SK-N-SH (cell line): ENCODE measurements around the gene MFNG.

Source experiments
- EZH2phosphoT487 ChIP-seq: fragments of 200-600 bp; sonication (generic); IDR thresholded peaks from 2 replicates; pipeline ENCODE4 v1.6.1; 2017; ENCODE audit warnings: low read depth, mixed run types, mild to moderate bottlenecking, antibody characterized with exemption, moderate library complexity, borderline replicate concordance
- FOSL2 ChIP-seq: IDR thresholded peaks from 2 replicates; pipeline ENCODE4 v1.4.0; 2012; ENCODE audit warnings: low read depth, mild to moderate bottlenecking, moderate library complexity, borderline replicate concordance
- SIN3A ChIP-seq: IDR thresholded peaks from 2 replicates; pipeline ENCODE4 v1.6.1; 2012; ENCODE audit warnings: low read depth, mild to moderate bottlenecking, low read length, moderate library complexity, borderline replicate concordance
- TEAD4 ChIP-seq: IDR thresholded peaks from 2 replicates; pipeline ENCODE4 v1.4.0; 2012; ENCODE audit warnings: mild to moderate bottlenecking, borderline replicate concordance; ENCODE audit not compliant: insufficient read depth
- TF ChIP-seq, protein P1 (sequence below): fragments of 200-600 bp; sonication (generic); IDR thresholded peaks from 2 replicates; pipeline ENCODE4 v1.6.1; 2017; ENCODE audit warnings: antibody characterized with exemption, mild to moderate bottlenecking, moderate library complexity
- TF ChIP-seq, protein P2 (sequence below): IDR thresholded peaks from 2 replicates; pipeline ENCODE4 v1.4.0; 2012; ENCODE audit warnings: low read depth, borderline replicate concordance
- TF ChIP-seq, protein P3 (sequence below): IDR thresholded peaks from 2 replicates; pipeline ENCODE4 v1.4.0; 2012; ENCODE audit warnings: low read depth

DNA sequence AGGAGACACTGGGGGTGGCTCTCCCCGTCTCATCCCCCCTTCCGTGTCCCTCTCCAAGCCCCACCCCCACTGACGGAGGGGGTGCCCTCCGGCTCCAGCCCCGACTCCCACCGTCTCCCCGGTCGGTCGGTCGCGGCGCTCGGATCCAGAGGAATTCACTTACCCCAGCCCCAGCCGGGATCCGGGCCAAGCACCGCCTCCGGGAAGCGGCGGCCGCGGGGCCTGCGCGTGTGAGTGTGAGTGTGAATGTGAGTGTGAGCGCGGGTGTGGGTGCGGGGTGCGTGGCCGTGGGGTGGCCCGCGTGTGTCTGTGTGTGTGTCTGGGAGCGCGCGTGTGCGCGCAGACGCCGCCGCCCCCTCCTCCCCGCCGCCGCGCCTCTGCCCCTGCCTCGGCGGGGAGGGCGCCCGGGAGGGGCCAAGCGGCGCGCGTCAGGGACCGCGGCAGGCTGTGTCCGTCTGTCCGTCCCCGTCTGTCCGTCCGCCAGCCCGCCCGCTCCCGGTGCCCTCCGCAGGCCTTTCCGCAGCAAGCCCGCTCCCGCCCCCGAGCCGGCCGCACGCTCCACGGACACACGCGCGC, 59.0 kb downstream of the MFNG start, which contains the start of gene ELFN2:
- TF ChIP-seq, protein P1, sequence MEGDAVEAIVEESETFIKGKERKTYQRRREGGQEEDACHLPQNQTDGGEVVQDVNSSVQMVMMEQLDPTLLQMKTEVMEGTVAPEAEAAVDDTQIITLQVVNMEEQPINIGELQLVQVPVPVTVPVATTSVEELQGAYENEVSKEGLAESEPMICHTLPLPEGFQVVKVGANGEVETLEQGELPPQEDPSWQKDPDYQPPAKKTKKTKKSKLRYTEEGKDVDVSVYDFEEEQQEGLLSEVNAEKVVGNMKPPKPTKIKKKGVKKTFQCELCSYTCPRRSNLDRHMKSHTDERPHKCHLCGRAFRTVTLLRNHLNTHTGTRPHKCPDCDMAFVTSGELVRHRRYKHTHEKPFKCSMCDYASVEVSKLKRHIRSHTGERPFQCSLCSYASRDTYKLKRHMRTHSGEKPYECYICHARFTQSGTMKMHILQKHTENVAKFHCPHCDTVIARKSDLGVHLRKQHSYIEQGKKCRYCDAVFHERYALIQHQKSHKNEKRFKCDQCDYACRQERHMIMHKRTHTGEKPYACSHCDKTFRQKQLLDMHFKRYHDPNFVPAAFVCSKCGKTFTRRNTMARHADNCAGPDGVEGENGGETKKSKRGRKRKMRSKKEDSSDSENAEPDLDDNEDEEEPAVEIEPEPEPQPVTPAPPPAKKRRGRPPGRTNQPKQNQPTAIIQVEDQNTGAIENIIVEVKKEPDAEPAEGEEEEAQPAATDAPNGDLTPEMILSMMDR: no peak
- TF ChIP-seq, protein P2, sequence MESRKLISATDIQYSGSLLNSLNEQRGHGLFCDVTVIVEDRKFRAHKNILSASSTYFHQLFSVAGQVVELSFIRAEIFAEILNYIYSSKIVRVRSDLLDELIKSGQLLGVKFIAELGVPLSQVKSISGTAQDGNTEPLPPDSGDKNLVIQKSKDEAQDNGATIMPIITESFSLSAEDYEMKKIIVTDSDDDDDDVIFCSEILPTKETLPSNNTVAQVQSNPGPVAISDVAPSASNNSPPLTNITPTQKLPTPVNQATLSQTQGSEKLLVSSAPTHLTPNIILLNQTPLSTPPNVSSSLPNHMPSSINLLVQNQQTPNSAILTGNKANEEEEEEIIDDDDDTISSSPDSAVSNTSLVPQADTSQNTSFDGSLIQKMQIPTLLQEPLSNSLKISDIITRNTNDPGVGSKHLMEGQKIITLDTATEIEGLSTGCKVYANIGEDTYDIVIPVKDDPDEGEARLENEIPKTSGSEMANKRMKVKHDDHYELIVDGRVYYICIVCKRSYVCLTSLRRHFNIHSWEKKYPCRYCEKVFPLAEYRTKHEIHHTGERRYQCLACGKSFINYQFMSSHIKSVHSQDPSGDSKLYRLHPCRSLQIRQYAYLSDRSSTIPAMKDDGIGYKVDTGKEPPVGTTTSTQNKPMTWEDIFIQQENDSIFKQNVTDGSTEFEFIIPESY: no peak
- TF ChIP-seq EZH2phosphoT487 (no peak), FOSL2 (no peak), SIN3A (no peak), TEAD4 (no peak)
- TF ChIP-seq, protein P3, sequence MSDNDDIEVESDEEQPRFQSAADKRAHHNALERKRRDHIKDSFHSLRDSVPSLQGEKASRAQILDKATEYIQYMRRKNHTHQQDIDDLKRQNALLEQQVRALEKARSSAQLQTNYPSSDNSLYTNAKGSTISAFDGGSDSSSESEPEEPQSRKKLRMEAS: no peak
